Glutamatergic neuron (in vitro differentiated cells): ENCODE measurements around the gene KAZALD1. TPM values are rescaled to one million over a fixed set of nuclear protein-coding genes. Genes with fewer than 3 reads are reported as not detected.
"Not testable (repeated sequence)": the region's sequence is repeated elsewhere in the genome, so short reads cannot be mapped to it uniquely, and the experiment has no call there.

Experiments
- DNase-seq: peaks from one replicate; pipeline ENCODE4 v3.0.0; 2022
- H3K27ac Mint-ChIP-seq: one replicate; pipeline ENCODE4 v1.8.0; 2020; ENCODE audit warnings: mild to moderate bottlenecking, mixed read lengths, inconsistent platforms; ENCODE audit not compliant: unreplicated experiment
- H3K27me3 Mint-ChIP-seq: one replicate; pipeline ENCODE4 v1.8.0; 2020; ENCODE audit warnings: mild to moderate bottlenecking, moderate library complexity, mixed read lengths, inconsistent platforms; ENCODE audit not compliant: unreplicated experiment
- H3K36me3 Mint-ChIP-seq: one replicate; pipeline ENCODE4 v1.8.0; 2020; ENCODE audit warnings: mild to moderate bottlenecking, mixed read lengths, inconsistent platforms; ENCODE audit not compliant: unreplicated experiment
- H3K4me1 Mint-ChIP-seq: one replicate; pipeline ENCODE4 v1.8.0; 2020; ENCODE audit warnings: mild to moderate bottlenecking, low read depth, mixed read lengths, inconsistent platforms; ENCODE audit not compliant: unreplicated experiment
- H3K4me3 Mint-ChIP-seq: one replicate; pipeline ENCODE4 v1.8.0; 2020; ENCODE audit warnings: mild to moderate bottlenecking, mixed read lengths, inconsistent platforms; ENCODE audit not compliant: unreplicated experiment
- H3K9me3 Mint-ChIP-seq: one replicate; pipeline ENCODE4 v1.8.0; 2020; ENCODE audit warnings: mild to moderate bottlenecking, moderate library complexity, mixed read lengths, inconsistent platforms; ENCODE audit not compliant: unreplicated experiment
- total RNA-seq: library from RNA; stranded (reverse); fragmentation: NEBNext Ultra II Directional; extraction: Animal tissue kit (Norgen Biotek cat#: 25700); gene quantifications from one replicate; pipeline ENCODE4 v1.2.1, GENCODE V29; 2021; ENCODE audit not compliant: unreplicated experiment
- TF ChIP-seq, protein P1 (sequence below): fragments of 200-600 bp; sonication (generic); IDR thresholded peaks from one replicate; pipeline ENCODE4 v1.5.0; 2021; ENCODE audit not compliant: partially characterized antibody, unreplicated experiment

KAZALD1 gene
- total RNA-seq, 1 donor from 2014 or later, result 0.59 TPM

DNA sequence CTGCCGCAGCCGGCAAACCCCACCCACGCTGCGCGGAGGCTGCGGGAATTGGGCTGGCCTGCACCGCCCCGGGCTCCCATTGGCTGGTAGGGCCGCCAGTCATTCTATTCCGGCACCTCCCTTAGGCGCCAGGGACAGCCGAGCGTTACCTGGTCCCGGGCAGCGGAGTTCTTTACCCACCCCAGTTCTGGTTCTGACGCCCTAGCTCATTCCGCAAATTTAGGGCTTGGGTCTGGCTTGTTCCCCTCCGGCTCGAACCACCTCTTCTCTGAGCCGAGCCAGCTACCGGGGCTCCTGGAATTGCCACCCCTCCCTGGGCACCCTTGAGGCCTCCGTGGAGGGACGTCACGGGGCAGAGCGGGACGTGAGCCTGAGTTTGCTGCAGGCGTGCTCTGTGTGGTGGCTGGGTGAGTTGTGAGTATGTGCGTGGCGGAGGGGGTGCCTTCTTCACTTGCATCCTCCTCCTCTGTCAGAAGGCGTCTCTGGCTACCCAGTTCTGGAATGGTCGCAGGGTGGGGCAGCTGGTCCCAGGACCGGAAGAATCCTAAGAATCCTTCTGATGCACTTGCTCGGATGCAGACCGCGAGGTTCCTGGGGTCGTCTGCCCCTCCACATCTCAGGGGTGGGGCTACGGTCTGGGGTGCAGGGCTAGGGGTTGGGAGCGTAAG, 30.5 kb upstream of the KAZALD1 start, which contains the start of the genes PDZD7 and SFXN3:
TSS of gene PDZD7 (minus strand) at position 2 of the 668 bp plus-strand sequence. CDS start 910 bp downstream, outside the sequence.
TSS of gene SFXN3 (plus strand) at position 107 of the 668 bp plus-strand sequence. CDS start 3,461 bp downstream, outside the sequence.
- peak within 1 kb of the TSS; percentile 80 for H3K4me3 Mint-ChIP-seq
- peak; percentile 93 for DNase-seq
- H3K4me1 Mint-ChIP-seq, result peaks cover 38% of the 10 kb centered on the region
- H3K36me3 Mint-ChIP-seq, result peaks cover 6% of the 10 kb centered on the region
- H3K27ac Mint-ChIP-seq, result no peak within 1 kb of the TSS
- peaks cover 17% of the 10 kb centered on the region for H3K27me3 Mint-ChIP-seq
- TF ChIP-seq, protein P1, sequence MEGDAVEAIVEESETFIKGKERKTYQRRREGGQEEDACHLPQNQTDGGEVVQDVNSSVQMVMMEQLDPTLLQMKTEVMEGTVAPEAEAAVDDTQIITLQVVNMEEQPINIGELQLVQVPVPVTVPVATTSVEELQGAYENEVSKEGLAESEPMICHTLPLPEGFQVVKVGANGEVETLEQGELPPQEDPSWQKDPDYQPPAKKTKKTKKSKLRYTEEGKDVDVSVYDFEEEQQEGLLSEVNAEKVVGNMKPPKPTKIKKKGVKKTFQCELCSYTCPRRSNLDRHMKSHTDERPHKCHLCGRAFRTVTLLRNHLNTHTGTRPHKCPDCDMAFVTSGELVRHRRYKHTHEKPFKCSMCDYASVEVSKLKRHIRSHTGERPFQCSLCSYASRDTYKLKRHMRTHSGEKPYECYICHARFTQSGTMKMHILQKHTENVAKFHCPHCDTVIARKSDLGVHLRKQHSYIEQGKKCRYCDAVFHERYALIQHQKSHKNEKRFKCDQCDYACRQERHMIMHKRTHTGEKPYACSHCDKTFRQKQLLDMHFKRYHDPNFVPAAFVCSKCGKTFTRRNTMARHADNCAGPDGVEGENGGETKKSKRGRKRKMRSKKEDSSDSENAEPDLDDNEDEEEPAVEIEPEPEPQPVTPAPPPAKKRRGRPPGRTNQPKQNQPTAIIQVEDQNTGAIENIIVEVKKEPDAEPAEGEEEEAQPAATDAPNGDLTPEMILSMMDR, result no peak
- peaks cover 5% of the 10 kb centered on the region for H3K9me3 Mint-ChIP-seq

DNA sequence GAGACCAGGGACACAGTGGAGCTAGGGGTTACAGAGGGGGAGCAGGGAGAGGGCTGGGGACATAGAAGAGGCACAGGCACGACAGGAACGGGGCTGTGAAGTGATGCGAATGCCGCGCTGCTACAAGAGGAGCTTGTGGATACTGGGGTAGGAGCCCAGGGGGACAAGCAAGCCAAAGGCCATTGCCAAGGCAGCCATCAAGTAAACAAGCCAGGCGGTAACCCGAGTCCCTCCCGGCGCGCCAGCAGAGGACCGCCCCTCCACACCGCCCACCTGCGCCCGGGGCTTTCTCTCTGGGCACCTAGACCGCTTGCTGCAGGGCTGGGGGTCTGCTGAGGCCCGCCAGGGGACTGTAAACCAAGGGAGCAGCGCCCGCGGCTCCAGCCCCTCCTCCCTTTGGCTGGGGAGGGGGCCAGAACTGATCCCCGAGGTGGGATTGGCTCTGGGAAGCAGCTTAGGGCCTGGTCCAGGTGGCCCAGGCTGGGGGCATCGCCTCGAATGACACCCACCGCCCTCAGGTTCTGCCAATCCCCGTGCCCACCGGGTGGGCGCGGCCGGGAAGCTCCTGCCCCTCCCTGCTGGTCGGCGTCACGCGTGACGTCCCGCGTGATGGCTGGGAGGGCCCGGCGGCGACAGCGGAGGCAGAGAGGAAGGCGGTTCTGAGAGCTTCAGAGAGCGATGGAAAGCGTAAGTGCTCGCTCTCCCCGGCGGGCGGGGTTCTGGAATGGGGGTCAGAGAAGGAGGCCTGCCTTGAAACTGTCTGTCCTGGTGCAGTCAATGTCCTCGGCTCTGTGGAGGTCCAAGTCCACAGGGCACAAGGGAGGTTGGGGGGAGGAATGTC, 29.8 kb upstream of the KAZALD1 start:
- Mint-ChIP-seq H3K36me3 (peaks cover 6% of the 10 kb centered on the region), H3K9me3 (peaks cover 5% of the 10 kb centered on the region), H3K27ac (peak overlapping the region; percentile 63), H3K4me3 (peak overlapping the region; percentile 80), H3K4me1 (peaks cover 36% of the 10 kb centered on the region), H3K27me3 (peaks cover 15% of the 10 kb centered on the region)
- TF ChIP-seq, protein P1, result no peak
- peak; percentile 75 for DNase-seq

DNA sequence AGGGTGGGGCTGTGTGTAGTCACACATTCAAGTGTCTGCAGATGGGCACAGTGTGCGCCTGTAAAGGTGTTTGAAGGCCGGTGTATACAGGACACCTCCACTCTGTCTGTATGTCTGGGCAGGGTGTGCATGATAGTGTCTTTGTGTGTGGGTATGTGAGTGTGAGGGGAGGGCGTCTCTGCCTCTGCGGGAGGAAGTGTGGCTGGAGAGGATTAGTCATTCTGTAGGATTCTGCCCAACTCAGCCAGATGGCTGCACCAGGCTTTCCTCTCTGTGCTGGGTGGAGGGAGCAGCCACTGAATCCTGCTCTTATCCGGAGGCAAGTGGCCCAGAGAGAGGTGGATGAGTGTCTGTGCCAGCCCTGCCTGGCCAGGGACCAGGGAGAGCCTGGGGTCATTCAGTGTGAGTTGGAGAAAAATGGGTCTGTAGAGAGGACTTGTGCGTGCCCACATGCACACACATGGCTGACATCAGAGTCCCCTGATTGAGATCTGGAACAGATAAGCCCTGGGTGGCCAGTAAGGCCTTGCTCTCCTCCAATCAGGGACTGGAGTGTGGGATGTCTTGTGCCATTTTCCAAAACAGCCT, 29.1 kb upstream of the KAZALD1 start:
- peak; percentile 71 for DNase-seq
- Mint-ChIP-seq H3K27ac (peak overlapping the region; percentile 63), H3K9me3 (peaks cover 5% of the 10 kb centered on the region), H3K4me1 (peaks cover 30% of the 10 kb centered on the region), H3K4me3 (peak overlapping the region; percentile 80), H3K36me3 (peaks cover 5% of the 10 kb centered on the region), H3K27me3 (peaks cover 15% of the 10 kb centered on the region)
- TF ChIP-seq, protein P1, result no peak

DNA sequence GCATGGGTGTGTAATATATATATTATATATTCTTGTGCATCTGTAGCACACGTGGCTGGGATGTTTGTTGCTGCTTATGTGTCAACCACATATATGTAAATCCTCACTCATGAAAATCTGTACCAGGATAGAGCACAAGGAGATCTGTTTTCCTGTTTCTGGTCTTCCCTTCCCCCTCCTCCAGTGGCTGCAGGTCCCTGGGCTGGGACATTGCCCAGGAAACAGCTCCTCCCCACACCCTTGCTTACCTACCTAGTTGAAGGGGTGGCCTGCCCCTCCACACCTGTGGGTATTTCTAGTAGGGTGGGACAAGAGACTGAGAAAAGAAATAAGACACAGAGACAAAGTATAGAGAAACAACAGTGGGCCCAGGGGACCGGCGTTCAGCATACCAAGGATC, 28.5 kb upstream of the KAZALD1 start:
- H3K4me3 Mint-ChIP-seq, result no peak overlapping the region
- peaks cover 7% of the 10 kb centered on the region for H3K36me3 Mint-ChIP-seq
- H3K9me3 Mint-ChIP-seq, result peaks cover 7% of the 10 kb centered on the region
- H3K27me3 Mint-ChIP-seq, result peaks cover 17% of the 10 kb centered on the region
- no peak for DNase-seq
- H3K27ac Mint-ChIP-seq, result no peak overlapping the region
- peaks cover 32% of the 10 kb centered on the region for H3K4me1 Mint-ChIP-seq
- TF ChIP-seq, protein P1, result no peak

DNA sequence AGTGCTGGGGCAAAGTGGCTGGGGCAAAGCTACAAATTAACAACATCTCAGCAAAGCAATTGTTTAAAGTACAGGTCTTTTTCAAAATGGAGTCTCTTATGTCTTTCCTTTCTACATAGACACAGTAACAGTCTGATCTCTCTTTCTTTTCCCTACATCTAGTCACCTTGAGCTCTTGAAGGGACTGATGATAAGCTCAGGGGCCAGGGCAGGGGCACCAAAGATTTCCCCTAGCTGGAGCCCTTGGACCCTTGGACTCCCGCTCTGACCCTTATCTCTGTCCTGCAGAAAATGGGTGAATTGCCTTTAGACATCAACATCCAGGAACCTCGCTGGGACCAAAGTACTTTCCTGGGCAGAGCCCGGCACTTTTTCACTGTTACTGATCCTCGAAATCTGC, 27.4 kb upstream of the KAZALD1 start:
- DNase-seq, H3K36me3 Mint-ChIP-seq, H3K27ac Mint-ChIP-seq, H3K4me3 Mint-ChIP-seq, H3K9me3 Mint-ChIP-seq: not testable (repeated sequence)
- Mint-ChIP-seq H3K27me3 (peaks cover 13% of the 10 kb centered on the region), H3K4me1 (peaks cover 23% of the 10 kb centered on the region)
